ENCODE data around the gene ANKEF1. TPM values are rescaled to one million over a fixed set of nuclear protein-coding genes. Genes with fewer than 3 reads are reported as not detected.

Gene ANKEF1
- total RNA-seq, 2 experiments from 2014 or later = 1.3 TPM

DNA sequence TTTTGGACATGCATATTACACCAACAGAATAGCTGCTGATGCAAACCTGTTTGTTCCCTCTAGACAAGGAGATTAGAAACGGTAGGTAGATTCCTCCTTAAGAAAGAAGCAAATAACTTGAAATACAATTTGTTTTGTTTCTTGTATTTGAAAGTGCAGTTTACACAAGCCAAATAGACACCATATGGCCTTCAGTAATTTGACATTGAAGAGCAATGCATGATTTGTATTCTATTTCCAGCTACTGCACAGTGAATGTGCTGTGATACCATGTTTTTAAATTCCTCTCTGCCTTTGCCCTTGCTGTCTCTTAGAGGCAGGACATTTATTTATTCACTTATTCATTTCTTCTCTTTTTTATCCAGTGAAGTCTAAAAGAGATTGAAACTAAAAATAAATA, 31.9 kb upstream of the ANKEF1 start:
- TF ChIP-seq, protein P1, sequence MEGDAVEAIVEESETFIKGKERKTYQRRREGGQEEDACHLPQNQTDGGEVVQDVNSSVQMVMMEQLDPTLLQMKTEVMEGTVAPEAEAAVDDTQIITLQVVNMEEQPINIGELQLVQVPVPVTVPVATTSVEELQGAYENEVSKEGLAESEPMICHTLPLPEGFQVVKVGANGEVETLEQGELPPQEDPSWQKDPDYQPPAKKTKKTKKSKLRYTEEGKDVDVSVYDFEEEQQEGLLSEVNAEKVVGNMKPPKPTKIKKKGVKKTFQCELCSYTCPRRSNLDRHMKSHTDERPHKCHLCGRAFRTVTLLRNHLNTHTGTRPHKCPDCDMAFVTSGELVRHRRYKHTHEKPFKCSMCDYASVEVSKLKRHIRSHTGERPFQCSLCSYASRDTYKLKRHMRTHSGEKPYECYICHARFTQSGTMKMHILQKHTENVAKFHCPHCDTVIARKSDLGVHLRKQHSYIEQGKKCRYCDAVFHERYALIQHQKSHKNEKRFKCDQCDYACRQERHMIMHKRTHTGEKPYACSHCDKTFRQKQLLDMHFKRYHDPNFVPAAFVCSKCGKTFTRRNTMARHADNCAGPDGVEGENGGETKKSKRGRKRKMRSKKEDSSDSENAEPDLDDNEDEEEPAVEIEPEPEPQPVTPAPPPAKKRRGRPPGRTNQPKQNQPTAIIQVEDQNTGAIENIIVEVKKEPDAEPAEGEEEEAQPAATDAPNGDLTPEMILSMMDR (IDR thresholded peaks at IDR 0.05) = no peak
- CTCF ChIA-PET = no interaction called here
- no peak for DNase-seq
- Mint-ChIP-seq H3K27ac (no peak overlapping the region), H3K9me3 (no peaks in the 10 kb centered on the region), H3K4me1 (ENCODE audit: low read depth) (no peaks in the 10 kb centered on the region), H3K27me3 (peaks cover 7% of the 10 kb centered on the region), H3K4me3 (no peak overlapping the region), H3K36me3 (ENCODE audit: low read depth) (no peaks in the 10 kb centered on the region)
- ATAC-seq (ENCODE audit: poor library complexity) = no peak
- no peak overlapping the region for H3K27ac ChIP-seq (ENCODE audit: low read depth in 1 of 2, low read length in 2 of 2)
- H3K4me1 ChIP-seq (ENCODE audit: insufficient read depth, low read length) = no peaks in the 10 kb centered on the region
- POLR2A ChIA-PET = no interaction called here
- intact Hi-C loops (cut with DNase I, micrococcal nuclease) = no loop called here
- H3K4me3 ChIP-seq (ENCODE audit: low read length) = no peak overlapping the region
- no peaks in the 10 kb centered on the region for H3K27me3 ChIP-seq (ENCODE audit: control insufficient read depth in 1 of 2, insufficient read depth in 2 of 2, low read length in 2 of 2)
- H3K9me3 ChIP-seq (ENCODE audit: control insufficient read depth in 1 of 2, insufficient read depth in 1 of 2, low read length in 2 of 2) = no peaks in the 10 kb centered on the region
- H3K36me3 ChIP-seq (ENCODE audit: insufficient read depth, low read length) = no peaks in the 10 kb centered on the region

DNA sequence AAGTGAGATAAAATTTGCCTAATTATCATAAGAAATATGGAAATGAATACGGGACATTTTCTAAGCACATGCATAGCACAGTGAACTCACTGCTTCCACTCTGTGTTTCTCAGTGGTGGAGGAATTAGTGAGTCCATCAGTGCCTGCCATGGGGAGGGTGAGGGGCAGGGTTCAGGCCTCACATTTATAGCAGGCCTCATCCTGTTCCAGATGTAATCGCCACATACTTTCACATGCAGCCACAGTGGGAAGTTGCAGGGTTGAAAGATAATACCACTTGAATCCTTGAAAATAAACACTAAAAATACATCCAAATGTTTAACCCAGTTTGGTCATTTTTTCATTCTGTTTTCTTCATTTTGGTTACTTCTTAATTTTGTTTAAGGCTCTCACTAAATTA, 29.9 kb upstream of the ANKEF1 start:
- no peak for ATAC-seq (ENCODE audit: poor library complexity)
- Histone ChIP-seq H3K27ac (ENCODE audit: low read depth in 1 of 2, low read length in 2 of 2) (no peak overlapping the region), H3K36me3 (ENCODE audit: insufficient read depth, low read length) (no peaks in the 10 kb centered on the region), H3K4me1 (ENCODE audit: insufficient read depth, low read length) (no peaks in the 10 kb centered on the region), H3K9me3 (ENCODE audit: control insufficient read depth in 1 of 2, insufficient read depth in 1 of 2, low read length in 2 of 2) (no peaks in the 10 kb centered on the region), H3K27me3 (ENCODE audit: control insufficient read depth in 1 of 2, insufficient read depth in 2 of 2, low read length in 2 of 2) (no peaks in the 10 kb centered on the region), H3K4me3 (ENCODE audit: low read length) (no peak overlapping the region)
- Mint-ChIP-seq H3K27ac (no peak overlapping the region), H3K4me3 (no peak overlapping the region), H3K27me3 (peaks cover 13% of the 10 kb centered on the region), H3K4me1 (ENCODE audit: low read depth) (no peaks in the 10 kb centered on the region), H3K36me3 (ENCODE audit: low read depth) (no peaks in the 10 kb centered on the region), H3K9me3 (no peaks in the 10 kb centered on the region)
- ChIA-PET POLR2A (interaction anchor here (0.7 kb wide), 1 partner anchor 25 kb away, joined by 3 read pairs; no protein-coding TSS in a partner anchor), CTCF (no interaction called here)
- intact Hi-C loops (cut with DNase I, micrococcal nuclease) = no loop called here
- TF ChIP-seq, protein P1 (IDR thresholded peaks at IDR 0.05) = no peak
- no peak for DNase-seq

DNA sequence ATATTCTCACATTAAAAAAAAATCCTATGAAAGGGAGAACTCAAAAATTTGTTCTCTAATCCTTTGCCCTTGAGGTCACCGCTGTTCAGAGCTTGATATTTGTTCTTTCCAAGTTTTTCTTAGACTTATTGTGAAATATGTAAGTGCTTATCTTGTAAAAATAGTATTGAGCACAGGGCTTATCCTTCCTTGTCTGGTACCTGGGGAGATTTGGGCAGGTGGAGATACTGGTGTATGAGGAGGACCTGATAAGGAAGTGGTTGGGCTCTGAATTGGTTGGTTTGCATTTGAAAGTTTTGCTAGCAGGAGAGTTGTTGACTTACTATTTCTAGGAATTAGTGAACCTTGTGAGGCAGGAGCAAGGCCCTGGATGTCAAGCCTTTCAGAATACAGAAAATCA, 28.9 kb upstream of the ANKEF1 start:
- H3K4me3 ChIP-seq (ENCODE audit: low read length) = no peak overlapping the region
- H3K36me3 ChIP-seq (ENCODE audit: insufficient read depth, low read length) = no peaks in the 10 kb centered on the region
- CTCF ChIA-PET = no interaction called here
- H3K27ac Mint-ChIP-seq = no peak overlapping the region
- no peaks in the 10 kb centered on the region for H3K9me3 Mint-ChIP-seq
- no peaks in the 10 kb centered on the region for H3K4me1 ChIP-seq (ENCODE audit: insufficient read depth, low read length)
- H3K27ac ChIP-seq (ENCODE audit: low read depth in 1 of 2, low read length in 2 of 2) = no peak overlapping the region
- no peaks in the 10 kb centered on the region for H3K4me1 Mint-ChIP-seq (ENCODE audit: low read depth)
- no peaks in the 10 kb centered on the region for H3K9me3 ChIP-seq (ENCODE audit: control insufficient read depth in 1 of 2, insufficient read depth in 1 of 2, low read length in 2 of 2)
- H3K36me3 Mint-ChIP-seq (ENCODE audit: low read depth) = no peaks in the 10 kb centered on the region
- DNase-seq (no peak), ATAC-seq (ENCODE audit: poor library complexity) (no peak)
- H3K4me3 Mint-ChIP-seq = no peak overlapping the region
- peaks cover 18% of the 10 kb centered on the region for H3K27me3 Mint-ChIP-seq
- no peaks in the 10 kb centered on the region for H3K27me3 ChIP-seq (ENCODE audit: control insufficient read depth in 1 of 2, insufficient read depth in 2 of 2, low read length in 2 of 2)
- TF ChIP-seq, protein P1 (IDR thresholded peaks at IDR 0.05) = no peak
- intact Hi-C loops (cut with DNase I, micrococcal nuclease) = no loop called here
- POLR2A ChIA-PET = no interaction called here
